GM12892 (cell line): ENCODE data around the gene SPATA18.

ENCODE experiments used
- POLR2A ChIP-seq: IDR thresholded peaks from 2 replicates; pipeline ENCODE4 v1.6.1; 2011; ENCODE audit warnings: low read depth, low read length, control low read depth
- POLR2AphosphoS5 ChIP-seq: IDR thresholded peaks from 2 replicates; pipeline ENCODE4 v1.6.1; 2011; ENCODE audit warnings: low read depth, low read length, control low read depth

DNA sequence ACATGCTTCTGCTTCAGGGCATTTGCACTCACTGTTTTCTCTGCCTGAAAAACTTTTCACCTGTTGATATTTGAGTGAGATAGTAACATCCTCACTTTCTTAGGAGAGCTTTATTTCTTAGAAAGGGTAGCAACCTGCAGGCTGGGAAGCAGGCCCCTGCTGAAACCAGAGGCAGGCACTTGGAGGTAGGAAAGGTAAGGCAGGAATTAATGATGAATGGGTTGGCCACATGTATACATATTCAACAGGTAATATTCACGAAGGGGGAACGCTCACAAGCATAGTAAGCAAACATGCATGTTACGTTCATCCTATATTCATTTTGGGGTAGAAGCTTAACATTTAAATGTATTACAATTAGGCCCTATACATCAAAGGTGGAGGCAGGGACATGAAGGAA, 3.1 kb downstream of the SPATA18 start:
- TF ChIP-seq POLR2A (no peak), POLR2AphosphoS5 (no peak)
